ENCODE data around the gene NNT.
"Not testable (repeated sequence)": the region's sequence is repeated elsewhere in the genome, so short reads cannot be mapped to it uniquely, and the experiment has no call there.

Gene NNT

GRCh38 chr5:43663916-43664315 is 60.9 kb downstream of the NNT start:
- DNase-seq (ENCODE audit: low read depth in 2 of 3, low spot score in 2 of 3): no peak

- no peak for DNase-seq (ENCODE audit: low read depth in 2 of 3, low spot score in 2 of 3)
These were observed 61.6 kb downstream of the NNT start for GRCh38 chr5:43664501-43665040.

GRCh38 chr5:43665749-43666148 is 62.8 kb downstream of the NNT start:
- DNase-seq (ENCODE audit: low read depth in 2 of 3, low spot score in 2 of 3): not testable (repeated sequence)

- not testable (repeated sequence) for DNase-seq (ENCODE audit: low read depth in 2 of 3, low spot score in 2 of 3)
These were observed 63.7 kb downstream of the NNT start for GRCh38 chr5:43666728-43667127.

- not testable (repeated sequence) for DNase-seq (ENCODE audit: low read depth in 2 of 3, low spot score in 2 of 3)
These were observed 64.4 kb downstream of the NNT start for GRCh38 chr5:43667379-43667778.

GRCh38 chr5:43674536-43674935 is 71.6 kb downstream of the NNT start:
- no peak for DNase-seq (ENCODE audit: low read depth in 2 of 3, low spot score in 2 of 3)

- no peak for DNase-seq (ENCODE audit: low read depth in 2 of 3, low spot score in 2 of 3)
These were observed 72.4 kb downstream of the NNT start for GRCh38 chr5:43675357-43675756.

- DNase-seq (ENCODE audit: low read depth in 2 of 3, low spot score in 2 of 3): no peak
These were observed 73.3 kb downstream of the NNT start for GRCh38 chr5:43676083-43676840.

- no peak for DNase-seq (ENCODE audit: low read depth in 2 of 3, low spot score in 2 of 3)
These were observed 74.3 kb downstream of the NNT start for GRCh38 chr5:43677253-43677652.

GRCh38 chr5:43679214-43679613 is 76.2 kb downstream of the NNT start:
- DNase-seq (ENCODE audit: low read depth in 2 of 3, low spot score in 2 of 3): no peak

GRCh38 chr5:43680286-43680685 is 77.3 kb downstream of the NNT start:
- DNase-seq (ENCODE audit: low read depth in 2 of 3, low spot score in 2 of 3): no peak

GRCh38 chr5:43683884-43684471 is 81.0 kb downstream of the NNT start:
- DNase-seq (ENCODE audit: low read depth in 2 of 3, low spot score in 2 of 3): no peak

GRCh38 chr5:43685252-43685950 is 82.4 kb downstream of the NNT start:
- DNase-seq (ENCODE audit: low read depth in 2 of 3, low spot score in 2 of 3): no peak

- no peak for DNase-seq (ENCODE audit: low read depth in 2 of 3, low spot score in 2 of 3)
These were observed 84.3 kb downstream of the NNT start for GRCh38 chr5:43687275-43687674.

GRCh38 chr5:43691275-43691674 is 88.3 kb downstream of the NNT start:
- DNase-seq (ENCODE audit: low read depth in 2 of 3, low spot score in 2 of 3): no peak

GRCh38 chr5:43691893-43692292 is 88.9 kb downstream of the NNT start:
- no peak for DNase-seq (ENCODE audit: low read depth in 2 of 3, low spot score in 2 of 3)

- DNase-seq (ENCODE audit: low read depth in 2 of 3, low spot score in 2 of 3): no peak
These were observed 90.4 kb downstream of the NNT start for GRCh38 chr5:43693411-43693810.

GRCh38 chr5:43694027-43694426 is 91.0 kb downstream of the NNT start:
- no peak for DNase-seq (ENCODE audit: low read depth in 2 of 3, low spot score in 2 of 3)

GRCh38 chr5:43696444-43696843 is 93.5 kb downstream of the NNT start:
- DNase-seq (ENCODE audit: low read depth in 2 of 3, low spot score in 2 of 3): not testable (repeated sequence)

- no peak for DNase-seq (ENCODE audit: low read depth in 2 of 3, low spot score in 2 of 3)
These were observed 96.9 kb downstream of the NNT start for GRCh38 chr5:43699910-43700309.

- DNase-seq (ENCODE audit: low read depth in 2 of 3, low spot score in 2 of 3): no peak
These were observed 97.6 kb downstream of the NNT start for GRCh38 chr5:43700601-43701000.

GRCh38 chr5:43701227-43701626 is 98.2 kb downstream of the NNT start:
- DNase-seq (ENCODE audit: low read depth in 2 of 3, low spot score in 2 of 3): no peak
